ENCODE data around the gene CPXM1.

GRCh38 chr20:2816030-2816582 is 15.7 kb upstream of the CPXM1 start, which contains the start of gene TMEM239:
- no peak for TF ChIP-seq CTCF (conservative IDR thresholded peaks at IDR 0.05; ENCODE audit: low read length)
- no peak for TF ChIP-seq EZH2phosphoT487 (IDR thresholded peaks at IDR 0.05; ENCODE audit: borderline replicate concordance)

Data from Loucy (cell line).